K562 (cell line): ENCODE measurements around the gene EEF1AKMT4. TPM values are rescaled to one million over a fixed set of nuclear protein-coding genes. Genes with fewer than 3 reads are reported as not detected.

Source experiments
- ATAC-seq: fragments of 200-7000 bp; cut with Tn5 transposase; 3 replicates; pipeline ENCODE4 v1.9.1; 2020; ENCODE audit warnings: moderate library complexity
- BruUV-seq: library from RNA; stranded (reverse); fragments of 400-500 nt; replicated peaks from 2 replicates; lab custom pipeline; 2021; lab: Mats Ljungman, UMichigan
- CTCF ChIA-PET: fragments of 300-600 bp; formaldehyde crosslinking; extraction: SDS; loops from one replicate; lab custom pipeline; 2021; ENCODE audit warnings: low intra/inter-chr PET ratio; lab: Yijun Ruan, JAX
- POLR2A ChIA-PET: fragments of 300-600, 350-650 bp; sonication (Branson Sonifier 250); formaldehyde crosslinking; extraction: SDS; loops from one replicate; lab custom pipeline; 2021; ENCODE audit warnings: antibody characterized with exemption, inconsistent platforms; lab: Yijun Ruan, JAX
- DNase-seq, 4 experiments: peaks; one replicate each; pipeline versions ENCODE4 v3.0.0 to v3.0.0-alpha.2; 2011 to 2018; ENCODE audit warnings: low spot score in 3 of 4, mixed read lengths in 3 of 4; ENCODE audit errors: extremely low read depth in 1 of 4
- FAIRE-seq: peaks from 2 replicates; lab custom pipeline; 2011; peaks lifted over from hg19 to GRCh38; lab: Jason Lieb, UNC
- H2AFZ ChIP-seq: 2 replicates; pipeline ENCODE4 v1.6.0; 2011; ENCODE audit warnings: low read depth, low read length, control low read depth, inconsistent platforms
- H3K27ac ChIP-seq: fragments of 200-600 bp; 3 replicates; pipeline ENCODE4 v1.8.0; 2011; ENCODE audit warnings: low read depth, mild to moderate bottlenecking, control low read depth, inconsistent platforms, low read length, moderate library complexity, mixed read lengths; ENCODE audit errors: extremely low read depth
- H3K27me3 ChIP-seq, 2 experiments: fragments of 300-600 bp in 1 of 2; 2 replicates in 1 of 2; 3 replicates in 1 of 2; pipeline versions ENCODE4 v1.6.0 to v1.8.0; 2011; ENCODE audit warnings: inconsistent platforms in 2 of 2, low read length in 2 of 2, mild to moderate bottlenecking in 1 of 2, mixed read lengths in 1 of 2, moderate library complexity in 1 of 2; ENCODE audit not compliant: control insufficient read depth in 2 of 2, insufficient read depth in 2 of 2
- H3K36me3 ChIP-seq: fragments of 300-600 bp; 3 replicates; pipeline ENCODE4 v1.8.0; 2011; ENCODE audit warnings: mild to moderate bottlenecking, low read length, inconsistent platforms; ENCODE audit not compliant: control insufficient read depth, insufficient read depth
- H3K4me1 ChIP-seq, 2 experiments: fragments of 200-600 bp in 1 of 2; replicated peaks in 1 of 2; 2 replicates in 1 of 2; 3 replicates in 1 of 2; pipeline versions ENCODE4 v1.5.1 to v1.8.0; 2011; ENCODE audit warnings: inconsistent platforms in 2 of 2, low read length in 2 of 2, mild to moderate bottlenecking in 1 of 2, mixed read lengths in 1 of 2, moderate library complexity in 1 of 2; ENCODE audit not compliant: control insufficient read depth in 2 of 2, insufficient read depth in 2 of 2
- H3K4me2 ChIP-seq: 2 replicates; pipeline ENCODE4 v1.6.1; 2011; ENCODE audit warnings: low read length, control low read depth, inconsistent platforms, mixed read lengths; ENCODE audit not compliant: insufficient read depth
- H3K4me3 ChIP-seq: fragments of 200-600 bp; sonication (generic), shearing (Covaris generic); 2 replicates; pipeline ENCODE4 v1.5.1; 2016; ENCODE audit warnings: control low read depth, inconsistent platforms
- H3K79me2 ChIP-seq: fragments of 200-600 bp; 3 replicates; pipeline ENCODE4 v1.8.0; 2011; ENCODE audit warnings: low read length, inconsistent platforms; ENCODE audit not compliant: control insufficient read depth, insufficient read depth
- H3K9ac ChIP-seq, 2 experiments: 2 replicates each; pipeline versions ENCODE4 v1.6.0 to v1.6.1; 2011; ENCODE audit warnings: low read depth in 2 of 2, low read length in 2 of 2, control low read depth in 1 of 2, inconsistent platforms in 1 of 2, mild to moderate bottlenecking in 1 of 2, mixed read lengths in 1 of 2; ENCODE audit not compliant: insufficient read depth in 1 of 2
- H3K9me1 ChIP-seq: one replicate; pipeline ENCODE4 v1.6.0; 2011; ENCODE audit warnings: inconsistent platforms, mild to moderate bottlenecking, low read length, moderate library complexity; ENCODE audit not compliant: control insufficient read depth, insufficient read depth
- H3K9me3 ChIP-seq: replicated peaks from 2 replicates; pipeline ENCODE4 v1.5.1; 2011; ENCODE audit warnings: low read depth, low read length, inconsistent platforms; ENCODE audit not compliant: control insufficient read depth, insufficient read depth
- H4K20me1 ChIP-seq: replicated peaks from 2 replicates; pipeline ENCODE4 v1.6.1; 2011; ENCODE audit warnings: low read length, inconsistent platforms, mixed read lengths; ENCODE audit not compliant: control insufficient read depth, insufficient read depth
- CC2D1A ChIP-seq: fragments of 450-650 bp; IDR thresholded peaks from 2 replicates; pipeline ENCODE4 v1.6.1; 2017; ENCODE audit warnings: mild to moderate bottlenecking
- ELF2 ChIP-seq: fragments of 250-450 bp; sonication (Bioruptor Pico); IDR thresholded peaks from 2 replicates; pipeline ENCODE4 v1.5.0; 2021; ENCODE audit warnings: mild to moderate bottlenecking
- FOXK1 ChIP-seq: sonication (generic); formaldehyde crosslinking; IDR thresholded peaks from 2 replicates; pipeline ENCODE4 v1.8.0; 2022; ENCODE audit warnings: missing genetic modification reagents, mild to moderate bottlenecking, borderline replicate concordance
- GATAD2A ChIP-seq: fragments of 450-650 bp; IDR thresholded peaks from 2 replicates; pipeline ENCODE4 v1.6.1; 2017
- HIVEP1 ChIP-seq: fragments of 250-450 bp; sonication (Bioruptor Pico); IDR thresholded peaks from 2 replicates; pipeline ENCODE4 v1.4.0; 2020; ENCODE audit warnings: mild to moderate bottlenecking
- KHSRP ChIP-seq: fragments of 450-650 bp; IDR thresholded peaks from 2 replicates; pipeline ENCODE4 v1.6.1; 2017
- STAT5A ChIP-seq: IDR thresholded peaks from 2 replicates; pipeline ENCODE4 v1.6.1; 2012; ENCODE audit warnings: low read length, inconsistent platforms, borderline replicate concordance
- TARDBP ChIP-seq: fragments of 450-650 bp; IDR thresholded peaks from 2 replicates; pipeline ENCODE4 v1.6.1; 2016
- TGIF2 ChIP-seq: sonication (generic); formaldehyde crosslinking; IDR thresholded peaks from 2 replicates; pipeline ENCODE4 v1.8.1; 2022; ENCODE audit warnings: mild to moderate bottlenecking, missing genetic modification reagents, moderate library complexity
- ZNF212 ChIP-seq: fragments of 450-650 bp; formaldehyde crosslinking; IDR thresholded peaks from 2 replicates; pipeline ENCODE4 v1.4.0; 2020; ENCODE audit warnings: mild to moderate bottlenecking
- WGBS: fragments of 100-300 bp; shearing (Covaris generic); methylation state at CpG from one replicate; pipeline ENCODE4 v1.1.6; 2016; ENCODE audit warnings: low coverage, mixed read lengths; ENCODE audit not compliant: insufficient coverage; ENCODE audit errors: missing lambda C conversion rate; 5-methylcytosine and 5-hydroxymethylcytosine counted together
- in situ Hi-C: fragments of 300-500 bp; cut with MboI; formaldehyde crosslinking; loops from 4 replicates; pipeline ENCODE4 v1.15.0; 2018; ENCODE audit warnings: inconsistent platforms, mixed read lengths
- intact Hi-C: fragments of 100-400 bp; cut with micrococcal nuclease; formaldehyde crosslinking; loops from 2 replicates; pipeline ENCODE4 v1.14.2; 2022
- polyA plus RNA-seq, 8 experiments: library from polyadenylated mRNA; depleted of rRNA in 4 of 8; stranded (reverse) in 5 of 8; unstranded in 3 of 8; fragments of >200 nt; fragmentation: Nextera tagmentation in 2 of 8; fragmentation: Illumina TruSeq in 1 of 8; extraction: Ambion mirVana in 2 of 8; extraction: Trizol in 1 of 8; gene quantifications; 2 replicates each; pipeline versions ENCODE4 v1.2.1 to v1.2.3, GENCODE V29; 2011 to 2014; ENCODE audit warnings: inconsistent platforms in 1 of 8, missing spikeins in 1 of 8
- total RNA-seq, 7 experiments: library from RNA; depleted of rRNA in 6 of 7; stranded (reverse); fragments of >200 nt in 6 of 7; fragmentation: Illumina TruSeq in 2 of 7; extraction: Trizol in 2 of 7; gene quantifications; 2 replicates each; pipeline versions ENCODE4 v1.2.1 to v1.2.3, GENCODE V29; 2011 to 2021; ENCODE audit warnings: low replicate concordance in 1 of 7

Gene EEF1AKMT4
- total and polyA plus RNA-seq, 9 of the 15 experiments (the other 6 are each of a cell fraction or from before 2014, with no cell fraction given), result 10.3 to 49.4 (median 18.9) TPM

DNA sequence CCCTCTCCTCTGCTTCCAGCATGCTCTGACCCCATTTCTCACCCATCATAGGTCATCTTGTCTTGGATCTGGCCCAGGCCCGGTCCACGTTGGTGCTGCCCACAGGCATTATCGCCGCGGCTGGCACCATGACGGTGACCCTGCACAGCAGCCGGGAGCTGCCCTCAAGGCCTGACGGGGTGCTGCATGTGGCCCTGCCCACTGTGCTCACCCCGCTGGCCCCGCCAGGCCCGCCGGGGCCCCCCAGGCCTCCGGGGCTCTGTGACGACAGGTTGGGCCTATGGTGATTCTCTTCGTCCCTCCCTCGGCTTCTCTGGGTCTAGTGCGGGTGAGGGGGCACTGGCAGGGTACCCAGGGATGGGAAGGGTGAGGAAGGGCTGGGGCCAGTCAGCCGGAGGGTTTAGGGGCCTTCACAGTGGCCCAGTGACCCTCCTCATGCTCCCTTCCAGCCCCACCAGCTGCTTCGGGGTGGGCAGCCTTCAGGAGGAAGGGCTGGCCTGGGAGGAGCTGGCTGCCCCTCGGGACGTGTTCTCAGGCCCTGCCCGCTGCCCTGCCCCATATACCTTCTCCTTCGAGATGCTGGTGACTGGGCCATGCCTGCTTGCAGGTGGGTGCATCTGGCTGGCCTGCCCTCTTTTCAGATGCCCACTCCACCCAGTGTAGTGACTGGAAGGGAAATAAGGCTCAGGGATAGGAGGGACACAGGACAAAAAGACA, 16.2 kb upstream of the EEF1AKMT4 start:
- POLR2A ChIA-PET, result interaction anchor here (0.6 to 0.7 kb wide), 2 partner anchors 66 to 81 kb away, joined by 3 to 4 read pairs; no protein-coding TSS in a partner anchor
- Histone ChIP-seq H3K9me3 (no peaks in the 10 kb centered on the region), H3K9me1 (no peaks in the 10 kb centered on the region), H3K4me2 (no peak overlapping the region), H4K20me1 (peaks cover 10% of the 10 kb centered on the region), H3K4me1 (peaks cover 0 to 41% of the 10 kb centered on the region in 2 experiments; a peak in 3 of 5 replicates), H3K27me3 (peaks cover 38 to 67% of the 10 kb centered on the region in 2 experiments)
- in situ Hi-C loops, result no loop called here
- no TSS peak for BruUV-seq
- TF ChIP-seq GATAD2A (no peak), CC2D1A (no peak), ELF2 (no peak), ZNF212 (no peak), STAT5A (no peak), TGIF2 (CRISPR knock-in tag) (no peak), TARDBP (no peak), FOXK1 (CRISPR knock-in tag) (no peak), KHSRP (no peak), HIVEP1 (CRISPR knock-in tag) (no peak)
- TF ChIP-seq, all 486 proteins: peak for 0
- WGBS, result 25% methylated on average over 19 of the region's 23 CpGs
- Histone ChIP-seq H3K4me3 (no peak overlapping the region), H2AFZ (no peak overlapping the region), H3K36me3 (no peaks in the 10 kb centered on the region), H3K79me2 (no peaks in the 10 kb centered on the region), H3K9ac (no peak overlapping the region), H3K27ac (no peak overlapping the region)
- CTCF ChIA-PET, result no interaction called here
- FAIRE-seq (no peak), DNase-seq (no peak), ATAC-seq (no peak)
- intact Hi-C loops, result no loop called here
